GM03348 (cell line): ENCODE data around the gene FAM234B.
"Not testable (repeated sequence)": the region's sequence is repeated elsewhere in the genome, so short reads cannot be mapped to it uniquely, and the experiment has no call there.

Experiments used
- DNase-seq: peaks from one replicate; pipeline ENCODE4 v3.0.0; 2012; ENCODE audit warnings: low spot score

Gene FAM234B

DNA sequence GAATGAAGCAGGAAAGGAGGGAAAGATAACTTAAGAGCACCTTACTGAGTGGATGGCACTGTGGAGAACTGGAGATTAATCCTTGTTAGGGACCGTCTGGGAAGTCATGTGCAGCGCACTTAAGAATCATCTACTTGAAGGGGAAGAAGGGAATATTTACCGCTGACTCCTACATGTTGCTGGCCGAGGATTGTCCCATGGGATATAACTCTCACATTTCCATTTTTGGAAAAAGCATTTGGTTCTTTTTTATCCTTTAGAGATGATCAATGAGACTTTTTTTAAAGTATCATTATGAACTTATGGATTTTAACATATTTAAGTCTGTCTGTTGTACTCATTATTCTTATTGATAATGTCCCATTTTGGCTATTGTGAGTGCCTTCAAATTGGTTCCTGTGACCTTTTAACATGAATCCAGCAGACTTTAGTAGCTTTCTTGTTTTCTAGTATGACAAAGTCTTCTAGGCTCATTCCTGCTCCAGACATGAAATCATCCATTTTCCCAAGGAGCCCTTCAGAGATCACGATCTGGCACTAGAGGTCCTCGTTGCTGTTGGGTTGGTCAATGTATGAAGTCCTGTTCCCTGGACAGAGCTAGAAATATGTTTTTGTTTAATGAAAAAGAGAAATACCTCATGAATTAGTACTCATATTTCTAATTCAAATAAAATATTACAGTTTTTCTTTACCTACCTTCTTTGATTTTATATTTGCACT is 20.2 kb upstream of the FAM234B start:
- DNase-seq = peak; percentile 60

GRCh38 chr12:13024531-13024916 is 19.7 kb upstream of the FAM234B start:
- DNase-seq = no peak

GRCh38 chr12:13026286-13026685 is 17.9 kb upstream of the FAM234B start:
- no peak for DNase-seq

DNA sequence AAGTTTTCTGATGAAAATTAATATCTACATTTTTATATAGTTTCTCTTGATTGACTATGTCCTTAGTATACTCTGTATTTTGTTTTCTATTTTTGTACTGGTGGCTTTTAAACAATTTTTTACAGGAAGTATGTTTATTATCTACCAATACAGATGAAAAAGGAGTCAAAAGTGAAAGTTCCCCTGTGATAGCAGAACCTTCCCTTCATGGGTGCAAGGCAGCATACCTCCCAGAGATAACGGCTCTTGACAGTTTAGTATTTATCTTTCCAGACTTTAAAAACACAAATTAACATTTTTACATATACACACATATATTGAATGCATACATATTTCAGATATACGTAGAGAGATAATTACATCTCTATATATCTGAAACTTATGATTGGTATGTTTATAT is 17.1 kb upstream of the FAM234B start:
- DNase-seq = no peak

GRCh38 chr12:13027508-13027907 is 16.7 kb upstream of the FAM234B start:
- no peak for DNase-seq

DNA sequence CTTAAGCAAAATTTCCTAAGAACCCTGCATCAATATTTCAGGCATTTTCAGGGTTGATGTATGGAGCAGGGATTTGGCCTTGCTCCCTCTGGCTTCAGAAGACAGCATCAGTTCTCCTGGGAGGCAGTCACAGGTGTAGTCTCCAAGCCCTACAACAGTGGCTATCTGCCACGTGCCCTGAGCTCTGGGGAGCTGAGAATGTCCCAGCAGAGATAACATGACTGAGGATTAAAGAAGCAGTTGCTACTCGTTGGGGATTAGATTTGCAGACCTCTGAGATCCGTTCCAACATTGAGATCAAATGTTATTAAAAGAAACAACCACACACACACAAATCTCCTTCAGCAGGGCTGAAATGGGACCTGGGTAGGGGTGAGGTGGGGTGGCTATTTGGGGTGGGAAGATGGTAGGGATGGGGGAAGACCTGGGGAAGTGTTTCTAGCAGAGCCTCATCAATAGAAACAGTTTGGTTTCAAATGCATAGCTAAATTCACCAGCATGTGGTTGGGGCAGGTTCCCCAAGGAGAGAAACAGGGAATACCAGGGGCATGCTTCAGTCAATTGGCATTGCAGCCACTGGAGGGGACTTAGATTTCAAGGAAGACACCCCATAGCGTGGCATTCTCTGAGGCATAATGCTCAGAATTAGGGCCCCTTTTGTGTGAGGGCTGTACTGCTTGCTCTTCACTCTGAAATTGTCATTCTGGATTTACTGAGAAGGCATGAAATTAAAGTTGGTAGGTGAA is 15.2 kb upstream of the FAM234B start:
- no peak for DNase-seq

DNA sequence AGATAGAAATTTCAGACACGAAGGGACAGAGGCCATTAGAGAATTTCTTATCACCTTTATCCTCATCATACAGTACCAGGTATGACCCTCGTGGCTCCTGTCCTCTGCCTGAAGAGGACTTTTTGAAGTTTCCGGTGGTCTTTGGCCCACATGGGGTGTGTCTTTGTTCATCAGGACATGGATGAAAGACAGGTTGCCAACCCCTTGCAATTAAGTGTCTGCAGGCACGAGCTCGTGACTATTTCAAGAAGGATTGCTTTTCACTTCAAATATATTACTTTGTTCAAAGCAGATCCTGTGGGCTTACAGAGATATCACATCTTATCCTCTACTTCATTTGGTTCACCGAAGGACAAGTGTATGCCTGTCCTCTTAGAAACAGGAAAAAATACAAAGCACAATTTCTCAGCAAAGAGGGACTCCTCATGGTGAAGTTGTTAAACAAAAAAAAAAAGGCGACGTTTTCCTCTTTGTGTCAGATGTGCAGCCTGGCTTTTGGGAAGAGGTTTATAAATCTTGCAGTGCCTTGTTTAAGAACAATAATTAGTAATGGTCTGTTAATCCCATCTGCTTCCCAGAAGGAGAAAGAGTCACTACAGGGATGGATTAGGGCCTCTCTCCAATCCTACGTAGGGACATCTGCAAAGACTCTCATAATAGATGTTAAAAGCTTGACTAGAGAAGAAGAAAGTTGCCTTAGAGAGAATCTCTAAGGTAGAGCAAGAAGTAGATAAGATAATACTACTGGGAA is 13.5 kb upstream of the FAM234B start:
- DNase-seq = no peak

GRCh38 chr12:13032164-13032563 is 12.0 kb upstream of the FAM234B start:
- no peak for DNase-seq

- DNase-seq = peak; percentile 17
Observed at GRCh38 chr12:13033476-13033875, 10.7 kb upstream of the FAM234B start.

DNA sequence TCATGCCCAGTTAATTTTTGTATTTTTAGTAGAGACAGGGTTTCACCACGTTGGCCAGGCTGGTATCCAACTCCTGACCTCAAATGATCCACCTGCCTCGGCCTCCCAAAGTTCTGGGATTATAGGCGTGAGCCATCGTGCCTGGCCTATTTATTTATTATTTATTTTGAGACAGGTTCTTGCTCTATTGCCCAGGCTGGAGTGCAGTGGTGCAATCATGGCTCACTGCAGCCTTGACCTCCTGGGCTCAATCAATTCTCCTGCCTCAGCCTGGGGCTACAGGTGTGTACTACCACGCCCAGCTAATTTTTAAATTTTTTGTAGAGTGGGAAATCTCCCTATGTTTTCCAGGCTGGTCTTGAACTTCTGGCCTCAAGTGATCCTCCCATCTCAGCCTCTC is 8.8 kb upstream of the FAM234B start:
- not testable (repeated sequence) for DNase-seq

DNA sequence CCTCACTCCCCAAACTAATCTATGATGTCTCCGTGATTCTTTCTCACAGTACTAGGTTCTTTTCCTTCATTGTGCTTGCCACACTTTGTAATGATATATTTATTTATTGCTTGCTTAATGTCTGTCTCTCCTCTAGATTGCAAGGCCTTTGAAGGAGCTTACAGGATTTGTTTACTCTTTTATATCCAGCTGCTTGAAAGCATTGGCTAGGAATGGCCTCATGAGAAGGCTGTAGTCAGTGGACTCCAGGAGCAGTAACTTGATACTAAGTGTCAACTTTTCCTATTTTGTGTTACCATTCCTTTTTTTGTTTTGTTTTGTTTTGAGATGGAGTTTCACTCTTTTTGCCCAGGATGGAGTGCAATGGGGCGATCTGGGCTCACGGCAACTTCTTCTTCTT is 7.3 kb upstream of the FAM234B start:
- DNase-seq = no peak

- peak; percentile 80 for DNase-seq
Observed at GRCh38 chr12:13038491-13039161, 5.6 kb upstream of the FAM234B start.

- DNase-seq = no peak
Observed at GRCh38 chr12:13039328-13039956, 4.7 kb upstream of the FAM234B start.

GRCh38 chr12:13041224-13041623 is 3.0 kb upstream of the FAM234B start:
- no peak for DNase-seq

DNA sequence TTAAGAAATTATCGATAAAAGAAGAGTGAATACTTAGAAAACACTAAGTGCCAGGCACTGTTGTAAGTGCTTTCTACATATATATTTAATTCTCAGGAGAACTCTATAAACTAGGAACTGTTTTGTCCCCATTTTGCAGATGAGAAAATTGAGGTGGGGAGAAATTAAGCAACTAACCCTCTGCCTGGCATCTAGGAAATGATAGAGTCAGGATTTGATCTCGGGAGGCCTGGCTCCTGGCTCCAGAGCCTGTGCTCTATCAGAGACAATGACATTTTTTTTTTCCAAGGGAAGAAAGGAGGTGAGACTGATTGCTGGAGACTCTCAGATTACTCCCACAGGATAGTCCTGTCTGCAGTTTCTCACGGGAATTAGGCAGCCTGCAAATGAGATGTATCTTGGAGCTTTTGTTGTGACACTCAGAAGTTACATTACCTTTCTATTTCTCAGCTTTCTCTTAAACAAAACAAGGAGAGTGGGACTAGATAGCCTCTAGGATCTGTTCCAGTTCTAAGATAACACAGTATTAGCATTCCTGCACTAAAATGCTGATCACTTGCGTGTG is 1.4 kb upstream of the FAM234B start:
- no peak for DNase-seq

GRCh38 chr12:13044906-13045299 is 722 bp downstream of the FAM234B start:
- DNase-seq = peak; percentile 32

- DNase-seq = no peak
Observed at GRCh38 chr12:13045816-13046215, 1.6 kb downstream of the FAM234B start.

- no peak for DNase-seq
Observed at GRCh38 chr12:13046964-13047363, 2.8 kb downstream of the FAM234B start.

- DNase-seq = peak; percentile 56
Observed at GRCh38 chr12:13049816-13050215, 5.6 kb downstream of the FAM234B start.

- DNase-seq = no peak
Observed at GRCh38 chr12:13052421-13052820, 8.2 kb downstream of the FAM234B start.

GRCh38 chr12:13053617-13054016 is 9.4 kb downstream of the FAM234B start:
- not testable (repeated sequence) for DNase-seq

DNA sequence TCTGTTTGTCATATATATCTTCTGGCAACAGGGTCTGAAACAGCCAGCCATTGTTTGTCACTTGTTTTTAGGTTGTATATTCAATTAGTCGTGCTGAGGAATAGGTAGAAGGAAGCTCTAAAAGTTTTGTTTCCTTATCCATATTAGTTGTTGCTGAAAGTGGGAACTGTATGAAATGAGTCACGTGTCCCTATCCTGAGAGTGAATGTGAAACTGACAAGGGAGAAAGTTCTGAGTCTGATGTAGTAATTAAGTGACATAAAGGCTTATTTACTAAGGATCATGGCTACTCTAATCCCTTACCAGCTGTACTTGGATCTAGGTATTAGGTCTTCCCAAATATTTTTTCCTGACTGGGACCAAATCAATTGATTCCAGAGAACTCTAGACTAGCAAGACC is 16.4 kb downstream of the FAM234B start:
- no peak for DNase-seq
